Measurements from ENCODE around the gene COL9A3.
"Not testable (repeated sequence)": the region's sequence is repeated elsewhere in the genome, so short reads cannot be mapped to it uniquely, and the experiment has no call there.

The COL9A3 gene

DNA sequence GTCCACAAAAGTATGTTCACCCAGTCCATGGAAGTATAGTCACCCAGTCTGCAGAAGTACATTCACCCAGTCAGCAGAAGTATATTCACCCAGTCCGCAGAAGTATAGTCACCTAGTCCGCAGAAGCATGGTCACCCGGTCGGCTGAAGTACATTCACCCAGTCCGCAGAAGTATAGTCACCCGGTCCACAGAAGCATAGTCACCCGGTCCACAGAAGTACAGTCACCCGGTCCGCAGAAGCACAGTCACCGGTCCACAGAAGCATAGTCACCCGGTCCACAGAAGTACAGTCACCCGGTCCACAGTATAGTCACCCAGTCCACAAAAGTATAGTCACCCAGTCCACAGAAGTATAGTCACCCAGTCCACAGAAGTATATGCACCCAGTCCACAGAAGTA lies 36.0 kb downstream of the COL9A3 start:
- H3K9me3 Mint-ChIP-seq (ENCODE audit: low read depth) = no peaks in the 10 kb centered on the region
- H3K27me3 Mint-ChIP-seq = no peaks in the 10 kb centered on the region
- peaks cover 13% of the 10 kb centered on the region for H3K36me3 Mint-ChIP-seq
- no peaks in the 10 kb centered on the region for H3K4me1 Mint-ChIP-seq (ENCODE audit: low read depth)
- no peak overlapping the region for H3K27ac Mint-ChIP-seq
- no peak overlapping the region for H3K4me3 Mint-ChIP-seq

DNA sequence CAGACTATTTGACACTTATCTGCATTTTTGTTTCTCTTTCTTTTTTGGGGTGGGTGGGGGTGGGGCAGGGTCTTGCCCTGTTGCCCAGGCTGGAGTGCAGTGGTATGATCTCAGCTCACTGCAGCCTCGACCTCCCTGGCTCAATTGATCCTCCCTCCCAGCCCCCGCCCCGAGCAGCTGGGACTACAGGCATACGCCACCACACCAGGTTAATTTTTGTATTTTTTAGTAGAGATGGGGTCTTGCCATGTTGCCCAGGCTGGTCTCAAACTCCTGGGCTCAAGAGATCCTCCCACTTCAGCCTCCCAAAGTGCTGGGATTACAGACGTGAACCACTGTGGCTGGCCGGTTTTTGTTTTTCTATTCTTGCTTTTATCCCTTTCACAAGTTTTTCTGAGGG lies 36.5 kb downstream of the COL9A3 start:
- H3K27ac Mint-ChIP-seq; H3K27me3 Mint-ChIP-seq; H3K4me3 Mint-ChIP-seq; H3K9me3 Mint-ChIP-seq (ENCODE audit: low read depth); H3K4me1 Mint-ChIP-seq (ENCODE audit: low read depth): not testable (repeated sequence)
- H3K36me3 Mint-ChIP-seq = peaks cover 16% of the 10 kb centered on the region

- H3K4me3 Mint-ChIP-seq = no peak overlapping the region
Measured at GRCh38 chr20:62854121-62854520, 37.3 kb downstream of the COL9A3 start.

GRCh38 chr20:62855120-62855519 lies 38.3 kb downstream of the COL9A3 start:
- Mint-ChIP-seq H3K27ac (no peak overlapping the region), H3K9me3 (ENCODE audit: low read depth) (no peaks in the 10 kb centered on the region), H3K4me3 (no peak overlapping the region), H3K27me3 (no peaks in the 10 kb centered on the region), H3K4me1 (ENCODE audit: low read depth) (peaks cover 13% of the 10 kb centered on the region), H3K36me3 (peaks cover 13% of the 10 kb centered on the region)

More at GRCh38 chr20:62854121-62854520, 37.3 kb downstream of the COL9A3 start:
- H3K36me3 Mint-ChIP-seq = peaks cover 16% of the 10 kb centered on the region
- no peak overlapping the region for H3K27ac Mint-ChIP-seq
- no peaks in the 10 kb centered on the region for H3K27me3 Mint-ChIP-seq
- peaks cover 6% of the 10 kb centered on the region for H3K4me1 Mint-ChIP-seq (ENCODE audit: low read depth)
- H3K9me3 Mint-ChIP-seq (ENCODE audit: low read depth) = no peaks in the 10 kb centered on the region

GRCh38 chr20:62856931-62857619 lies 40.2 kb downstream of the COL9A3 start:
- no peaks in the 10 kb centered on the region for H3K27me3 Mint-ChIP-seq
- no peak overlapping the region for H3K27ac Mint-ChIP-seq
- H3K4me3 Mint-ChIP-seq = no peak overlapping the region
- H3K4me1 Mint-ChIP-seq (ENCODE audit: low read depth) = peaks cover 20% of the 10 kb centered on the region
- no peaks in the 10 kb centered on the region for H3K9me3 Mint-ChIP-seq (ENCODE audit: low read depth)
- H3K36me3 Mint-ChIP-seq = peaks cover 11% of the 10 kb centered on the region

DNA sequence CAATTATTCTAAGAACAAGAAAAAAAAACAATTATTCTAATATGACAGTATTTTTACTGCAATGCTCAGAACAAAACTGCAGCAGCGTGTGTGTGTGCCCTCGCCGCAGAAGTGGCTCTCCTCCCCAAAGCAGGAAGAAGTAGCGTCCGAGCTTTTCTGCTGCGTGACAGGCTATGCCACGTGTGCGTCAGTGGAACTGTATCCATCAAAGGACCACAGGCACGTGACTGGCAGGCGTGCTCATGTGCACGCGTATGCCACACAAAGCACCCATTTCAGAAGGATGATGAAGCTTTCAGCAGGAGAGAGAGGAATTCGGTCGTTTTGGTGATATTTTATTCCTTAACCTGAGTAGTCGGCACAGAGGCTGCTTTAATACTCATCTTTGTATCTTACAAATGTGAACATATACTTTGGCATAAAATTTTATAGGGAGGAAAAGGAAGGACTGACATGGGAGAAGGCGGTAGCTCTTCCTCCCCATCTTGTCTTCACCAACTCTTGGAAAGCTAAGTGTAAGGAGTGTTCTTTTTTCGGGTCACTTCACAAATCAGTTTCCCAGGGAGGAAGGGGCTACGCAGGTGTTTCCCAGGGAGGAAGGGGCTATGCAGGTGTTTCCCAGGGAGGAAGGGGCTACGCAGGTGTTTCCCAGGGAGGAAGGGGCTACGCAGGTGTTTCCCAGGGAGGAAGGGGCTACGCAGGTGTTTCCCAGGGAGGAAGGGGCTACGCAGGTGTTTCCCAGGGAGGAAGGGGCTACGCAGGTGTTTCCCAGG lies 41.4 kb downstream of the COL9A3 start:
- no peaks in the 10 kb centered on the region for H3K9me3 Mint-ChIP-seq (ENCODE audit: low read depth)
- peaks cover 8% of the 10 kb centered on the region for H3K36me3 Mint-ChIP-seq
- no peak overlapping the region for H3K27ac Mint-ChIP-seq
- no peak overlapping the region for H3K4me3 Mint-ChIP-seq
- H3K27me3 Mint-ChIP-seq = no peaks in the 10 kb centered on the region
- peaks cover 24% of the 10 kb centered on the region for H3K4me1 Mint-ChIP-seq (ENCODE audit: low read depth)

DNA sequence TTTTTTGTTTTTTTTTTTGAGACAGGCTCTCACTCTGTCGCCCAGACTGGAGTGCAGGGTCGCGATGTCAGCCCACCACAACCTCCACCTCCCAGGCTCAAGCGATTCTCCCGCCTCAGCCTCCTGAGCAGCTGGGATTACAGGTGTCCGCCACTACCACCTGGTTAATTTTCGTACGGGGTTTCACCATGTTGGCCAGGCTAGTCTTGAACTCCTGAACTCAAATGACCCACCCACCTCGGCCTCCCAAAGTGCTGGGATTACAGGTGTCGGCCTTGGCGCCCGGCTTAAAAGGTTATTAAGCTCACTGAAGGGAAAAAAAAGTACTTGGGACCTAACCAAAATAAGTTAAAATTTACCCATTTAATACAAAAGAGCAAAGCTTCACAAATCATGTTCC lies 42.9 kb downstream of the COL9A3 start:
- H3K27me3 Mint-ChIP-seq = no peaks in the 10 kb centered on the region
- peaks cover 7% of the 10 kb centered on the region for H3K36me3 Mint-ChIP-seq
- peak overlapping the region; percentile 79 for H3K4me3 Mint-ChIP-seq
- H3K9me3 Mint-ChIP-seq (ENCODE audit: low read depth) = no peaks in the 10 kb centered on the region
- H3K27ac Mint-ChIP-seq = no peak overlapping the region
- H3K4me1 Mint-ChIP-seq (ENCODE audit: low read depth) = peaks cover 24% of the 10 kb centered on the region

DNA sequence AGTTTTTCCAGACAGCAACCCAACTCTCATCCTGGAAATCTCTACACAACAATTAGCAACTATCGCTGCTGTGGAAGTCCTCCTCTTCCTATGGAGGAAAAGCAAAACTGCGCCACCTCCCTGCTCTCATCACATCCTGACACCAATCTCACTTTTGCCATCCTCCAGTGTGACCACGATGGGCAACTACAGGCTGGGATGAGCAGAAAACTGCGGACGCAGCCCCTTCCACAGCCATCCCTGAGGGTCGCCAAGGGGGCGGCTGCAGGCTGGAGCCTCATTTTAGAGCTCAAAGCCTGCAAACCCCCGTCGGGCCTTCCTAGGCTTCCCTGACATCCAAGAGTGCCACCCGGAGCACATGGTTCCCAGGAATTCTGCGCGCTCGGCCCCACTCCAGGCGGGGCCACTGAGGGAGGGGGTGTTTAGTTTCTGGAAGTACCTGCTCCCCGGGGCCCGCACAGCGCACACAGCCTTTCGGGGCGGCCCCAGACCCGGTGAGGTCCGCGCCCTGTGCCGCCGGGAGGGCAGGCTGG lies 43.6 kb downstream of the COL9A3 start:
- no peaks in the 10 kb centered on the region for H3K9me3 Mint-ChIP-seq (ENCODE audit: low read depth)
- peaks cover 5% of the 10 kb centered on the region for H3K36me3 Mint-ChIP-seq
- H3K4me1 Mint-ChIP-seq (ENCODE audit: low read depth) = peaks cover 24% of the 10 kb centered on the region
- H3K4me3 Mint-ChIP-seq = peak overlapping the region; percentile 79
- peak overlapping the region; percentile 38 for H3K27ac Mint-ChIP-seq
- H3K27me3 Mint-ChIP-seq = no peaks in the 10 kb centered on the region

DNA sequence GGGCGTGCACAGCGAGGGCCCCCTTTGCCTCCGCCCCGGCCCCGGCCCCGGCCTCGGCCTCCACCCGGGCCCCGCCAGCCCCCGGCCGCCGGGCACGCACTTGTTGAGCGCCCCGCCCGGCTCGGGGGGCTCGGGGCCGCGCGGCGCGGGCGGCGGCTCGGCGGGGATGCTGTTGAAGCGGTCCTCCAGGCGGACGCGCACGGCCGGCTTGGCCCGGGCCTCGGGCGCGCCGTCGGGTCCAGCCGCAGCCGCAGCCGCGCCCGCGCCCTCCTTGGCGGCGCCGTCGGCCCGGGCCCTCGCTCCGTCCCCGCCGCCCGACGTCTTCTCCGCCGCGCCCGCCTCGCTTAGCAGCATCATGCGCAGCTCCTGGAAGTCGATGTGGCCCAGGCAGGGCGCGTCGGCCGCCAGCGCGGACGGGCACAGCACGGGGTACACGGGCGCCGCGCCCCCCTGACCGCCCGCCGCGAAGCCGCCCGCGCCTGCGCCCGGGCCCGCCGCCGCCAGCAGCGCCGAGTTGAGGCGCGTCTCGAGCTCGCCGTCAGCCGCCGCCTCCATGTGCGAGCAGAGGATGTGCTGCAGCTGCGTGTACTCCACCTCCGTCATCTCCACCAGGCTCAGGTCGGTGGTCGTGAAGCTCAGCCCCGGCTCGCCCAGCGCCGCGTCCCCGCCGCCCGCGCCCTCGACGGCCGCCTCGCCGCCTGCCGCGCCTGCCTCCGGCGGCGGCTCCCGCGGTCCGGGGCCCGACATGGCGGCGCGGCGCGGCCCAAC lies 44.3 kb downstream of the COL9A3 start:
- H3K27me3 Mint-ChIP-seq = no peaks in the 10 kb centered on the region
- no peak overlapping the region for H3K27ac Mint-ChIP-seq
- H3K9me3 Mint-ChIP-seq (ENCODE audit: low read depth) = no peaks in the 10 kb centered on the region

GRCh38 chr20:62861726-62862336 lies 45.0 kb downstream of the COL9A3 start, which contains the start of gene TCFL5:
Gene TCFL5, minus strand, starts transcription at chr20:62861822. Its CDS starts 152 bp downstream, at chr20:62861670.
- peaks cover 24% of the 10 kb centered on the region for H3K4me1 Mint-ChIP-seq (ENCODE audit: low read depth)
- H3K27me3 Mint-ChIP-seq = no peaks in the 10 kb centered on the region
- no peaks in the 10 kb centered on the region for H3K9me3 Mint-ChIP-seq (ENCODE audit: low read depth)
- peak within 1 kb of the TSS; percentile 76 for H3K27ac Mint-ChIP-seq
- peak within 1 kb of the TSS; percentile 79 for H3K4me3 Mint-ChIP-seq
- H3K36me3 Mint-ChIP-seq = peaks cover 5% of the 10 kb centered on the region

More for the DNA sequence above, 44.3 kb downstream of the COL9A3 start:
- Mint-ChIP-seq H3K36me3 (peaks cover 5% of the 10 kb centered on the region), H3K4me3 (no peak overlapping the region), H3K4me1 (ENCODE audit: low read depth) (peaks cover 24% of the 10 kb centered on the region)

GRCh38 chr20:62864207-62864606 lies 47.4 kb downstream of the COL9A3 start:
- peaks cover 18% of the 10 kb centered on the region for H3K4me1 Mint-ChIP-seq (ENCODE audit: low read depth)
- H3K4me3 Mint-ChIP-seq = no peak overlapping the region
- no peaks in the 10 kb centered on the region for H3K36me3 Mint-ChIP-seq
- H3K27ac Mint-ChIP-seq = no peak overlapping the region
- no peaks in the 10 kb centered on the region for H3K9me3 Mint-ChIP-seq (ENCODE audit: low read depth)
- no peaks in the 10 kb centered on the region for H3K27me3 Mint-ChIP-seq

DNA sequence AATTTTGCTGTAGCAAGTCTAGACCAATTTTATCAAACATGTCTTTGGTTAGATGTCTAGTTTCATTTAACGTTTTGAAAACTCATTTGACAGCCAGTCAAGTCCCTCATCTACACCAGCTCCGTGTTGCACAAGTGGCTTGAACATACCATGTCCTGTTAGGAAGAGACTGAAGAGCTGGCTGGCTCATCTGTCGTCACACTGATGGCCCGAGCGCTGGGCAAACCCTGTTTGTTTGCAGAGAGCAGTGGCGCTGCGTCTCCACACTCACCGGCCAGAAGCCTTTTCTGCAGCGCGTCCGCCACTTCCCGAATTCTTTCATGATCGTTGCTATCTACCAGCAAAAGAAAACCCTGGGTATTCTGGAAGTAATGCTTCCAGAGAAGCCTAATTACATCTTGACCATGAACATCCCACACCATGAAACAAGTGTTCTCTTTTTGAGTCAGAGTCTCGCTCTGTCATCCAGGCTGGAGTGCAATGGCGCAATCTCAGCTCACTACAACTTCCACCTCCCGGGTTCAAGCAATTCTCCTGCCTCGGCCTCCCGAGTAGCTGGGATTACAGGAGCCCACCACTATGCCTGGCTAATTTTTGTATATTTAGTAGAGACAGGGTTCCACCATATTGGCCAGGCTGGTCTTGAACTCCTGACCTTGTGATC lies 55.5 kb downstream of the COL9A3 start:
- Mint-ChIP-seq H3K36me3 (no peaks in the 10 kb centered on the region), H3K9me3 (ENCODE audit: low read depth) (no peaks in the 10 kb centered on the region), H3K27ac (no peak overlapping the region), H3K4me3 (no peak overlapping the region), H3K4me1 (ENCODE audit: low read depth) (peaks cover 20% of the 10 kb centered on the region), H3K27me3 (no peaks in the 10 kb centered on the region)

- Mint-ChIP-seq H3K4me1 (ENCODE audit: low read depth) (peaks cover 24% of the 10 kb centered on the region), H3K27ac (no peak overlapping the region), H3K9me3 (ENCODE audit: low read depth) (no peaks in the 10 kb centered on the region), H3K36me3 (no peaks in the 10 kb centered on the region), H3K27me3 (no peaks in the 10 kb centered on the region), H3K4me3 (no peak overlapping the region)
Measured at GRCh38 chr20:62872862-62873261, 56.0 kb downstream of the COL9A3 start.

- peak overlapping the region; percentile 53 for H3K4me3 Mint-ChIP-seq
- H3K9me3 Mint-ChIP-seq (ENCODE audit: low read depth) = no peaks in the 10 kb centered on the region
- no peaks in the 10 kb centered on the region for H3K27me3 Mint-ChIP-seq
- peaks cover 24% of the 10 kb centered on the region for H3K4me1 Mint-ChIP-seq (ENCODE audit: low read depth)
- H3K27ac Mint-ChIP-seq = no peak overlapping the region
- H3K36me3 Mint-ChIP-seq = no peaks in the 10 kb centered on the region
Measured at GRCh38 chr20:62873280-62873679, 56.4 kb downstream of the COL9A3 start.

Data from activated naive CD8-positive, alpha-beta T cell (primary cell).